Right renal cortex interstitium (tissue), 3 donors: ENCODE data around the gene NPIPA3. TPM values are rescaled to one million over a fixed set of nuclear protein-coding genes. Genes with fewer than 3 reads are reported as not detected.
"Not testable (repeated sequence)": the region's sequence is repeated elsewhere in the genome, so short reads cannot be mapped to it uniquely, and the experiment has no call there.

Experiments
- DNase-seq, 3 donors: peaks; one replicate each; pipeline ENCODE4 v3.0.0-alpha.2; 2013; ENCODE audit warnings: low read depth in 3 of 3, low spot score in 2 of 3
- polyA plus RNA-seq, 3 donors: library from polyadenylated mRNA; unstranded; fragments of 120-200 nt; gene quantifications; one replicate each; pipeline ENCODE4 v1.2.1, GENCODE V29; 2013; ENCODE audit not compliant: insufficient read length in 3 of 3

NPIPA3 gene
- 10 to 100 TPM in 1 of 3 donors, 1 to 10 TPM in 2; 7.4 to 10.0 (median 8.2) TPM for polyA plus RNA-seq

DNA sequence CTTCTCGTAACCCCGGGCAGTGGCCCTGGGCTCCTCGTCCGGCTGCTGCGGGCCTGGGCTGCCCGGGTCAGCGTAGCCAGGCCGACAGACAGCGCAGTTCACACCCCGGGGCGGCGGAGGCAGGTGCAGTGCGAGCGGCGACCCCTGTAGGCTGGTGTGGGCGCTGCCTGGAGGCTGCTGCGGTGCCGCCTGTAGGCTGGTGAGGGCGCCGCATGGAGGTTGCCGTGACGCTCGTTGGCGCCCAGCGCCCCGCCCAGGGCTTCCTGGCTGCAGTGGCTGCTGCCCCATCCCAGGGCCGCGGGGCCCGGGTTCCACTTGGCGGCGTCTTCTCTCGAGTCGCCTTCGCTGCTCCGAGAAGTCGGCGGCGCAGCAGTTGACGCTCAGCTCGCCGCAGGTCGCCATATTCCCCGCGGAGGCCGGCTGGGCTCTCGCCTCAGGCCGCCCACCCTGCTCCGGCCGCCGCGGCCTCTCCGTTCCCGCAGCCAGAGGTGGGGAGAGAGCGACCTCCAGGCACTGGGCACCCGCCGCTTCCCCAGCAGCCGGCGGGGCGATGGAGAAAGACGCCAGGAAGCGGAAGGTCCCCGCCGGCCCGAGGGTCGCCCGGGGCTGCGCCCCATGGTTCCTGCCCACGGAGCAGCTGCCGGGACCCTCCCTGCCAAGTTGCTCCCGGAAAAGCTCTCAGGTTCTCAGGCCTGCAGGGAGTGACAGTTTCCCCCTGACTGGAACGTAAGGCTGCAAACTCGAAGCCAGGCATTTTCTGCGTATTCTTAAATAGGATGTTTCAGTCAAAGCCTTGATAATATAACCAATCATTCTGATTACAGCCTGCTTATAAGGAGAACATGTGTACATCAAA, at the start of gene NPIPA3:
Gene NPIPA3, plus strand, starts transcription at position 256 of the 856 bp plus-strand sequence. CDS start 5,533 bp downstream, outside the sequence.
- not testable (repeated sequence) for DNase-seq

GRCh38 chr16:14658063-14658462, 45.1 kb upstream of the NPIPA3 start:
- no peak for DNase-seq

- DNase-seq, result no peak
These were observed 35.6 kb upstream of the NPIPA3 start for GRCh38 chr16:14667347-14668266.

DNA sequence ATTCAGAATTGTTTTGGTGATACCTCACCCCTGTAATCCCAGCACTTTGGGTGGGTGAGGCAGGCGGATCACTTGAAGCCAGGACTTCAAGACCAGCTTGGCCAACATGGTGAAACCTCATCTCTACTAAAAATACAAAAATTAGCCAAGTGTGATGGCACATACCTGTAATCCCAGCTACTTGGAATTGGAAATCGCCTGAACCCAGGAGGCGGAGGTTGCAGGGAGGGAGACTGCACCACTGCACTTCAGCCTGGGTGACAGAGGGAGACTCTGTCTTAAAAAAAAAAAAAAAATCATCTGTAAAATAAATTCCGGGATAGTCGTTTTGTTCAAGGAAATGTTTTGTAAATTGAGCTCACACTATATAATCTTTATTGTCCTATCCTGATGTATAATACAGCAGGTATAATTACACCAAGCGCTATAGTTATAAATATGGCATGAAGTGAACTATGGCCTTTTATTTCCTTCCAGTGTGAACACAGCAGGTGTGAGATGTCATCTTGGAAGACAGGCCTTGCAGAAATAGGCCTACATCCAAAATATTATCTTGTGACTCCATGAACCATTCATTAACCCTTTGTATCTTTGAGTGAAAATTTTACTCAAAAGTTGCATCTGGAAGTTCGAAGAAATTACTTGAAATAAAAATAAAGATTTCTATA, 34.5 kb upstream of the NPIPA3 start:
- DNase-seq, result no peak

DNA sequence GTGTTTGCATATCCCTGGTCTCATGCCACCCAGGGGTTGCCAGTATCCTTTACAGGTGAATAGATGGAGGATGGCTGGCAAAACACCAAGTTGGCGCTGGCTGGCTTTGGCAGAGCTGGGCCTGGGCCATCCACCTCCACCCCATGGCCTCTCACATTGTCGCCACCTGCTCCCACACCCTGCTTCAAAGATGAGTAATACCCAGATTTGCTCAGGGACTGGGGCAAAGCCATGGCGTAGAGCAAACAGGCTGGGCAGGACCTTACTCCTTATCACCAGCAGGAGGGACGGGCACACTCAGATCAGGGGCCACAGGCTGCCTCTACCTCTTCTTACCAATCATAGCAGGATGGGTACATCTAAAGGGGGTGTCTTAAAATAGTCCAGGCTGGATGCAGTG, 33.4 kb upstream of the NPIPA3 start:
- no peak for DNase-seq

GRCh38 chr16:14672403-14672971, 30.7 kb upstream of the NPIPA3 start:
- no peak for DNase-seq

- no peak for DNase-seq
These were observed 26.6 kb upstream of the NPIPA3 start for GRCh38 chr16:14676633-14677032.

DNA sequence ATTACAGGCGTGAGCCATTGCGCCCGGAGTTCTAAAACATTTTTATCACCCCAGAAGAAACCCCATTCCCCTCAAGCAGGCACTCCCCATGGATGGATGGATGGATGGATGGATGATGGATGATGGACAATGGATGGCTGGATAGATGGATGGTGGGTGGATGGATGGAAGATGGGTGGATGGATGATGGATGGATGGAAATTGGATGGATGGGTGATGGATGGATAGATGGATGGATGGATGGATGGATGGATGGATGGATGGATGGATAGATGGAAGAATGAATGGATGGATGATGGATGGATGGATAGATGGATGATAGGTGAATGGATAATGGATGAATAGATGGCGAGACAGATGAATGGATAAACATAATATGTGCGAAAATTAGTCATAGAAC, 25.6 kb upstream of the NPIPA3 start:
- DNase-seq, result no peak

- no peak for DNase-seq
These were observed 24.3 kb upstream of the NPIPA3 start for GRCh38 chr16:14678748-14679497.

DNA sequence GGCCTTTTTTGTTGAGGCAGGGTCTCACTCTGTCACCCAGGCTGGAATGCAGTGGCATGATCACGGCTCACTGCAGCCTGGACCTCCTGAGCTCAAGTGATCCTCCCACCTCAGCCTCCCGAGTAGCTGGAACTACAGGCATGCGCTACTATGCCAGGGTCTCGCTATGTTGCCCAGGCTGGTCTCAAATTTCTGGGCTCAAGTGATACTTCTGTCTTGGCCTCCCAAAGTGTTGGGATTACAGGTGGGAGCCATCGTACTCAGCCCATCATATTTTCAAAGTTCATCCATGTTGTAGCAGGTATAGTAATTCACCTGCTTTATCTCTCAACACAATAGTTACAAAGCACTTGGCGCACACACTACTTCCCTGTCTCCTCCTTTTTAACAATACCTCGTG, 22.8 kb upstream of the NPIPA3 start:
- DNase-seq, result not testable (repeated sequence)

DNA sequence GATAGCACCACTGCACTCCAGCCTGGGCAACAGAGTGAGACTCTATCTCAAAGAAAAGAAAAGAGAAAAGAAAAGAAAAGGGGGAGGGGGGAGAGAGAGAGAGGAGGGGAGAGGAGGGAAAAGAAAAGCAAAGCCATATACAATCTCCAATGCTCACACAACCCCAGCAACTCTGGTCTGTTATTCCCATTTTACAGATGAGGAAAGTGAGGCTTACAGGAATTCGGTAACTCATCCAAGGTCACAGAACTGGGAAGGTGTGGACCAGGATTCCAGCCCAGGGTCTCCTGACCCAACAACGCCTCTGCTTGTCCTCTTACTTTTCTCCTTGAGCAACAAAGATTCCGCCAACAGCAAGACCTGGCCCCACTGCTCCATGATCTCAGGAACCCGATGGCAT, 22.1 kb upstream of the NPIPA3 start:
- DNase-seq, result no peak

- no peak for DNase-seq
These were observed 21.1 kb upstream of the NPIPA3 start for GRCh38 chr16:14682121-14682520.

DNA sequence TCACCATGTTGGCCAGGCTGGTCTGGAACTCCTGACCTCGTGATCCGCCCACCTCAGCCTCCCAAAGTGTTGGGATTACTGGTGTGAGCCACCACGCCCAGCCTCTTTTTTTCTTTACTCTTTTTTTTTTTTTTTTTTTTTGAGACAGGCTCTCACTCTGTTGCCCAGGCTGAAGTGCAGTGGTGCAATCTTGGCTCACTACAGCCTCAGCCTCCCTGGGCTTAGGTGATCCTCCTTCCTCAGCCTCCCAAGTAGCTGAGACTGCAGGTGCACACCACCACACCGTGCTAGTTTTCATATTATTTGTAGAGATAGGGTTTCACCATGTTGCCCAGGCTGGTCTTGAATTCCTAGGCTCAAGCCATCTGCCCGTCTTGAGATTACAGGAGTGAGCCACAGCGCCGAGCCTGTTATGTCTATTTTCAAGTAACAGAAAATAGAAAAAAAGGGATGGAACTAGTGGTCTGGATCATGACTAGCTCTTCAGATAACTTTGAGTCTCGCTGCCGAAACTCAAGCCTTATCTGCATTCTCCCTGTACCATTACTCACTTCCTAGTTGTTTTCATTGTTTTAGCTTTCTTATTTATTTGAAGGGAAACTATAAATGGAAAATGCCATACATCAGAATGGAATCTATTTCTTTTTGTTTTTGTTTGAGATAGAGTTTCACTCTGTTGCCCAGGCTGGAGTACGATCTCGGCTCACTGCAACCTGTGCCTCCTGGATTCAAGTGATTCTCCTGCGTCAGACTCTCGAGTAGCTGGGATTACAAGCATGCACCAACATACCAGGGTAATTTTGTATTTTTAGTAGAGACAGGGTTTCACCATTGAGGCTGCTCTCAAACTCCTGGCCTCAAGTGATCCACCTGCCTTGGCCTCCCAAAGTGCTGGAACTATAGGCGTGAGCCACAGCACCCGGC, 17.1 kb upstream of the NPIPA3 start:
- DNase-seq, result not testable (repeated sequence)

DNA sequence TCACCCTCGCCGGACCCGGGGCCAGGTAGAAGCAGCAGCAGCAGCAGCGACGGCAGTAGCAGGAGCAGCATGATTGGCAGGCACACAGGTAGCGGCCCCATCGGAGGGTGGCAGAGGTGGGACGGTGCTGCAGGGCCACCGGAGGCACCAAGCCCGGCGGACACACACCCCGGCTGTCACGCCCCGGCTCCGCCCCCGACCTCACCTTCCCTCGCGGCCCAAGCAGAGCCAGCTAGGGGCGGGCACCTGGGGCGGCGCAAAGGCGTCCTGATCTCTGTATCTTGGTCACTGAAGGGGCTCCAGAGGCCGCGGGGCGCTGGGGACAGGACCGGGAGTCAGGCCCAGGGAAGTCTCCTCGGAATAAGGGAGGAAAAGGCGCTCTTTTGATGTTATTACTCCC, 9.1 kb upstream of the NPIPA3 start, which contains the start of gene PLA2G10:
Gene PLA2G10, minus strand, starts transcription at position 180 of the 400 bp plus-strand sequence. Its CDS starts 79 bp downstream, at position 101.
- not testable (repeated sequence) for DNase-seq

DNA sequence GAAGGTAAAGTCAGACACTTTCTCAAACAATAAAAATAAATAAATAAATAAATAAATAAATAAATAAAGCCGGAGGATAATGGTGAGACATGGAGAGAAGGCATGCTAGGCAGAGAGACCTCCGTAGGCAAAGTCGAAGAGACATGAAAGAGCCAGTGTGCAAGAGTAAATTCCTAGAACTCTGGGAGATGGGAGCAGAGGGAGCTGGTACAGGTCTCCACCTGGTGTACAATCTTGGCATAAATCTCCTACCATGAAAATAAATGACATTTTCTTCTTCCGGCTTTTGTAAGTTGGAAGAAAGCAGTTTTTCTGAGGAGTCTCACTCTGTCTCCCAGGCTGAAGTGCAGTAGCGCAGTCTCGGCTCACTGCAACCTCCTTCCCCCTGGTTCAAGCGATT, 1.4 kb upstream of the NPIPA3 start:
- not testable (repeated sequence) for DNase-seq

GRCh38 chr16:14702672-14703071, 539 bp upstream of the NPIPA3 start:
- DNase-seq, result not testable (repeated sequence)

DNA sequence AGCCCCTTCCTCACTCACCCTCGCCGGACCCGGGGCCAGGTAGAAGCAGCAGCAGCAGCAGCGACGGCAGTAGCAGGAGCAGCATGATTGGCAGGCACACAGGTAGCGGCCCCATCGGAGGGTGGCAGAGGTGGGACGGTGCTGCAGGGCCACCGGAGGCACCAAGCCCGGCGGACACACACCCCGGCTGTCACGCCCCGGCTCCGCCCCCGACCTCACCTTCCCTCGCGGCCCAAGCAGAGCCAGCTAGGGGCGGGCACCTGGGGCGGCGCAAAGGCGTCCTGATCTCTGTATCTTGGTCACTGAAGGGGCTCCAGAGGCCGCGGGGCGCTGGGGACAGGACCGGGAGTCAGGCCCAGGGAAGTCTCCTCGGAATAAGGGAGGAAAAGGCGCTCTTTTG, 30.0 kb downstream of the NPIPA3 start:
- not testable (repeated sequence) for DNase-seq

DNA sequence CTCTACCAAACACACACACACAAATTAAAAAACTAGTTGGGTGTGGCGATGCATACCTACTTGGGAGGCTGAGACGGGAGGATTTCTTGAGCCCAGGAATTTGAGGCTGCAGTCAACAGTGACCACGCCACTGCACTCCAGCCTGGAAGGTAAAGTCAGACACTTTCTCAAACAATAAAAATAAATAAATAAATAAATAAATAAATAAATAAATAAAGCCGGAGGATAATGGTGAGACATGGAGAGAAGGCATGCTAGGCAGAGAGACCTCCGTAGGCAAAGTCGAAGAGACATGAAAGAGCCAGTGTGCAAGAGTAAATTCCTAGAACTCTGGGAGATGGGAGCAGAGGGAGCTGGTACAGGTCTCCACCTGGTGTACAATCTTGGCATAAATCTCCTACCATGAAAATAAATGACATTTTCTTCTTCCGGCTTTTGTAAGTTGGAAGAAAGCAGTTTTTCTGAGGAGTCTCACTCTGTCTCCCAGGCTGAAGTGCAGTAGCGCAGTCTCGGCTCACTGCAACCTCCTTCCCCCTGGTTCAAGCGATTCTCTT, 37.7 kb downstream of the NPIPA3 start:
- DNase-seq, result not testable (repeated sequence)
